Fibroblast of lung (primary cell): ENCODE data around the gene ETFA.

Experiments used
- CTCF ChIP-seq, 2 donors: IDR thresholded peaks in 1 of 2; conservative IDR thresholded peaks in 1 of 2; 1 replicate in 1 of 2; 2 replicates in 1 of 2; pipeline ENCODE4 v1.5.1; 2011 to 2012; ENCODE audit warnings: low read length in 2 of 2, control low read depth in 1 of 2, inconsistent platforms in 1 of 2, low read depth in 1 of 2, mild to moderate bottlenecking in 1 of 2
- EZH2 ChIP-seq: IDR thresholded peaks from 2 replicates; pipeline ENCODE4 v1.5.1; 2012; ENCODE audit warnings: low read length, control low read depth, mild to moderate bottlenecking; ENCODE audit errors: missing control alignments

GRCh38 chr15:76234337-76234889 lies 76.9 kb downstream of the ETFA start:
- no peak for TF ChIP-seq EZH2
- no peak for TF ChIP-seq CTCF (conservative IDR thresholded peaks at IDR 0.05 in 1 of 2, IDR thresholded peaks at IDR 0.05 in 1 of 2; ENCODE audit: low read depth in 1 of 2, low read length in 2 of 2)
